GM19324 (cell line): ENCODE data around the gene ZMYND8.
"Not testable (repeated sequence)": the region's sequence is repeated elsewhere in the genome, so short reads cannot be mapped to it uniquely, and the experiment has no call there.

Experiments
- ATAC-seq: cut with Tn5 transposase; IDR thresholded peaks from one replicate; pipeline ENCODE4 v1.9.1; 2021; ENCODE audit warnings: mild to moderate bottlenecking, moderate library complexity; ENCODE audit not compliant: unreplicated experiment, low FRiP score

Gene ZMYND8

GRCh38 chr20:47314647-47315338, 41.7 kb downstream of the ZMYND8 start:
- ATAC-seq = no peak

- ATAC-seq = no peak
Observed at GRCh38 chr20:47311967-47312681, 44.4 kb downstream of the ZMYND8 start.

DNA sequence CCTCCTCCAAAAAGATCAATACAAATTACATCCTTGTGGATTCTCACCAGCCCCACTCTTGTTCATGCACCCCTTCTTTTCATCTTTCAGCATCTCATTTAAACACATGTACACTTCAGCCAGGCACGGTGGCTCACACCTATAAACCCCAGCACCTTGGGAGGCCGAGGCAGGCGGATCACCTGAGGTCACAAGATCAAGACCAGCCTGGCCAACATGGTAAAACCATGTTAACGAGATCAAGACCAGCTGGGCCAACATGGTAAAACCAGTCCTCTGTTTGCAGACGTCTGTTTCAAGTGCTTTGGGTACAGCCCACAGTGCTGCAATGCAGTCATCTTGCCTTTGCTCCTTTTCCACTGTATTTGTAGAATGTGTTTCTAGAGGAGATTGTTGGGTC, 45.3 kb downstream of the ZMYND8 start:
- ATAC-seq = no peak

GRCh38 chr20:47310729-47311128, 45.8 kb downstream of the ZMYND8 start:
- ATAC-seq = no peak

GRCh38 chr20:47309806-47310426, 46.6 kb downstream of the ZMYND8 start:
- ATAC-seq = no peak

DNA sequence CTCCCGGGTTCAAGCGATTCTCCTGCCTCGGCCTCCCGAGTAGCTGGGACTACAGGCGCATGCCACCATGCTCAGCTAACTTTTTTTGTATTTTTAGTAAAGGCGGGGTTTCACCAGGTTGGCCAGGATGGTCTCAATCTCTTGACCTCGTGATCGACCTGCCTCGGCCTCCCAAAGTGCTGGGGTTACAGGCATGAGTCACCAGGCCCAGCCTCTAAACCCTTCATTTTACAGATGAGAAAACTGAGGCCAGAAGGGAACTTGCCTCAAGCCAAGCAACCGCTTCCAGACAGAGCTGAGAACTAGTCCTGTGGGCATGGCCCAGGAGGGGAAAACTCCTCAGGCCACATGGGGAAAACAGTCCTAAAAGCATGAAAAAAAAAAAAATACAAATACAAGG, 47.1 kb downstream of the ZMYND8 start:
- ATAC-seq = no peak

- ATAC-seq = not testable (repeated sequence)
Observed at GRCh38 chr20:47307569-47307968, 48.9 kb downstream of the ZMYND8 start.

DNA sequence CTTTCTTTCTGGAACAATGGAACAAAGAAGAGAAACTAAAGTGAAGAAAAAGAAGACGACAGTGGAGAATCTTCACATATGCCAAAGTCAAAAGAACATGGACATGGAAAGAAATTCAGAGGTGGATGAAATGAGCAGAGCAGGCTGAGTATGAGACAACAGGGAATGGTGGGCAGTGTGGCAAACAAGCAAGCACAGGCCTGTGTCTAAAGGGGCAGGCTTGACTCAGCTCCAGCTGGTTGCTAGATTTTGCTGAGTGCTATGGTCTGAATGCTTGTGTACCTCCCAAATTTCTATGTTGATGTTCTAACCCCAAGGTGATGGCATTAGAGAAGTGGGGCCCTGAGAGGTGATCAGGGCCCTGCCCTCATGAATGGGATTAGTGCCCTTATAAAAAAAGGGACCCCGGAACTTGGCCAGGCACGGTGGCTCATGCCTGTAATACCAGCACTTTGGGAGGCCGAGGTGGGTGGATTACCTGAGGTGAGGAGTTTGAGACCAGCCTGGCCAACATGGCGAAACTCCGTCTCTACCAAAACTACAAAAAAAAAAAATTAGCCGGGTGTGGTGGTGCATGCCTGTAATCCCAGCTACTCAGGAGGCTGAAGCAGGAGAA, 49.6 kb downstream of the ZMYND8 start:
- no peak for ATAC-seq

- no peak for ATAC-seq
Observed at GRCh38 chr20:47306095-47306494, 50.4 kb downstream of the ZMYND8 start.

- no peak for ATAC-seq
Observed at GRCh38 chr20:47305667-47306066, 50.8 kb downstream of the ZMYND8 start.

DNA sequence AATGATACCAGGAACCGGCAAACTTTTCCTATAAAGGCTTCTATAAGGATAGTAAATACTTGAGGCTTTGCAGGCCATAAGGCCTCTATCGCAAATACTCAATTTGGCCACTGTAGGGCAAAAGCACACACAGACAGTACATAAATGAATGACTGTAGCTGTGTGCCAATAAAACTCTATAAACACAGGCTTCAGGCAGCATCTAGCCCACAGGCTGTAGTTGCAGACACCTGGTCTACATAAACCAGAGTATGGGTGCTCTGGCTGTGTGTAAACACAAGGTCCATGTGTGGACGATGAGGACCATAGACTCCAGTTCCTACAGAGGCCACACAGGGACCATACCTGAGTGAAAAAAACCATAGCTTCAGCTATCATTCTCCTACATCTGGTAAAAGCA, 52.2 kb downstream of the ZMYND8 start:
- no peak for ATAC-seq

- no peak for ATAC-seq
Observed at GRCh38 chr20:47303736-47304135, 52.8 kb downstream of the ZMYND8 start.

DNA sequence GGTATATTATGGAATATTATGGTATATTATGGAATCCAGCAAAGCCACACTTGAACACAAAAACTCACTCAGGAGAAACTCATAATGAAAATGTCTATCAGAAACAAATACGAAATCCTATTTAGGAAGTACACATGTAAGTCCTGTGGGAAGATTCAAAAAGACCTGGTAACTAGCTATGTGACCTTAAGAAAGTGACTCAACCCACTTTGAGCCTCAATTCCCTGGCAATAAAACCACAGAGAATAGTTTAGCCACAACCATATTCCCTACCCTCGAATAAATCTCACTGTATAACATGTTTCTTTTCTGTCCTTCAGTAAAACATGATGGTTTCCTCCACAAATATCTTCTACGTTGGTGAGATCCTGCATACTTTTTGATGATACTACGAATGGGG, 56.4 kb downstream of the ZMYND8 start:
- no peak for ATAC-seq

DNA sequence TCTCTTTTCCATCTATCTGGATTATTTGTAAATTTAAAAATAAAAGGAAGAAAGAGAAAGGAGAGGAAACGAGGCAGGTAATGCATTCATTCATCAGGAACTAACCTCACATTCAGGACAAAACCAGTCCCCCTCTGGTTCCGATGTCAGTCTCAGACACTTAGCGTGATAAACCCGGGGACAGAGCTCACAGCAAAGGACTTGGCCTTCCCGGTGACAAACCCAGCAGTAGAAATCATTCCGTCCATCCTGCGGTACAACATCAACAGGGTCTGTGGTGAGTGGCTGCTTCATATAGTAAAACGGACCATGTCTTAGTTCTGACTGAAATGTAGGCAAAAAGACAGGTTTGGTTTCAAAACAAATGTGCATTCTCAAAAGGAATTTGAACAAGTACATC, 57.9 kb downstream of the ZMYND8 start:
- no peak for ATAC-seq

DNA sequence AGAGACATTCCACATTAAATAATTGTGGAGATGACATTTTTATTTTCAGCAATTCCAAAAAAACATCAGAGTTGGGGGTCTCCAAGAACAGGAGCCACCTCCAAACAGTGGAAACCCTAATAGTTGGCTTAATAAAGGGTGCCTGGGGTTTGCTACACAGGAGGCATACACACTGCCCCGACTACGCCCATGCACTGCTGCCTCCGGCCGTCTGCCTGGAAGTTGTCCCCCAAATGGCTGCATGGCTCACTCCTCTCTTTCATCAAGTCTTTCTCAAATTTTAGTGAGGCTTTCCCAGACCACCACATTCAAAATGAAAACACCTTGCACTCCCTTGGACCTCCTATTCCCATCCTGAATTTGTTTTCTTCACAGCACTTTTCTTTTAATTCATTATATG, 58.8 kb downstream of the ZMYND8 start:
- no peak for ATAC-seq

- no peak for ATAC-seq
Observed at GRCh38 chr20:47296950-47297349, 59.5 kb downstream of the ZMYND8 start.

- no peak for ATAC-seq
Observed at GRCh38 chr20:47295921-47296426, 60.5 kb downstream of the ZMYND8 start.

- ATAC-seq = no peak
Observed at GRCh38 chr20:47295129-47295813, 61.2 kb downstream of the ZMYND8 start.

DNA sequence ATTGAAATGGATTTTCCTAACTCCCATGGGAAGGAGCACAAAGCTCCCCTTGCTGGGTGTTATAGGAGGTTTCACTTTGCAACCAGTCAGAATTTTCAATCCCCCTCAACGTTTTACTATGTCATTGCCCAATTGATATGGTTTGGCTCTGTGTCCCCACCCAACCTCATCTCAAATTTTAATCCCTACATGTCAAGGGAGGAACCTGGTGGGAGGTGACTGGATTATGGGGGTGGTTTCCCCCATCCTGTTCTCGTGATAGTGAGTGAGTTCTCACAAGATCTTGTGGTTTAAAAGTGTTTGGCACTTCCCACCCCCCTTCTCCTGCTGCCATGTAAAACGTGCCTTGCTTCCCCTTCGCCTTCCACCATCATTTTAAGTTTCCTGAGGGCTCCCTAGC, 62.9 kb downstream of the ZMYND8 start:
- ATAC-seq = no peak

- no peak for ATAC-seq
Observed at GRCh38 chr20:47292581-47292980, 63.9 kb downstream of the ZMYND8 start.
